Measurements from ENCODE around the gene MCUR1. TPM values are rescaled to one million over a fixed set of nuclear protein-coding genes. Genes with fewer than 3 reads are reported as not detected.

MCUR1 gene
- total and polyA plus RNA-seq, 9 of the 15 experiments (the other 6 are each of a cell fraction or from before 2014, with no cell fraction given), result 5.1 to 60.2 (median 41.4) TPM

GRCh38 chr6:13769655-13770053 is 44.7 kb downstream of the MCUR1 start (continued):
- TF ChIP-seq, protein P1, sequence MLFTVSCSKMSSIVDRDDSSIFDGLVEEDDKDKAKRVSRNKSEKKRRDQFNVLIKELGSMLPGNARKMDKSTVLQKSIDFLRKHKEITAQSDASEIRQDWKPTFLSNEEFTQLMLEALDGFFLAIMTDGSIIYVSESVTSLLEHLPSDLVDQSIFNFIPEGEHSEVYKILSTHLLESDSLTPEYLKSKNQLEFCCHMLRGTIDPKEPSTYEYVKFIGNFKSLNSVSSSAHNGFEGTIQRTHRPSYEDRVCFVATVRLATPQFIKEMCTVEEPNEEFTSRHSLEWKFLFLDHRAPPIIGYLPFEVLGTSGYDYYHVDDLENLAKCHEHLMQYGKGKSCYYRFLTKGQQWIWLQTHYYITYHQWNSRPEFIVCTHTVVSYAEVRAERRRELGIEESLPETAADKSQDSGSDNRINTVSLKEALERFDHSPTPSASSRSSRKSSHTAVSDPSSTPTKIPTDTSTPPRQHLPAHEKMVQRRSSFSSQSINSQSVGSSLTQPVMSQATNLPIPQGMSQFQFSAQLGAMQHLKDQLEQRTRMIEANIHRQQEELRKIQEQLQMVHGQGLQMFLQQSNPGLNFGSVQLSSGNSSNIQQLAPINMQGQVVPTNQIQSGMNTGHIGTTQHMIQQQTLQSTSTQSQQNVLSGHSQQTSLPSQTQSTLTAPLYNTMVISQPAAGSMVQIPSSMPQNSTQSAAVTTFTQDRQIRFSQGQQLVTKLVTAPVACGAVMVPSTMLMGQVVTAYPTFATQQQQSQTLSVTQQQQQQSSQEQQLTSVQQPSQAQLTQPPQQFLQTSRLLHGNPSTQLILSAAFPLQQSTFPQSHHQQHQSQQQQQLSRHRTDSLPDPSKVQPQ (CRISPR knock-in tag; IDR thresholded peaks at IDR 0.05; ENCODE audit: borderline replicate concordance), result no peak
- 0 out of 2 replicates have a peak, but pooled peaks have one; percentile 27 for TF ChIP-seq CBX1 (IDR thresholded peaks at IDR 0.05; ENCODE audit: low read depth)
- TF ChIP-seq ILF3 (IDR thresholded peaks at IDR 0.05; ENCODE audit: borderline replicate concordance), result no peak
- TF ChIP-seq E2F6 (IDR thresholded peaks at IDR 0.05; ENCODE audit: borderline replicate concordance in 1 of 2, extremely low read depth in 1 of 2, insufficient read depth in 1 of 2, insufficient read length in 1 of 2, low read depth in 1 of 2, low read length in 1 of 2, poor library complexity in 1 of 2, severe bottlenecking in 1 of 2), result no peak
- no peak for TF ChIP-seq ZSCAN29 (IDR thresholded peaks at IDR 0.05)
- no peak for TF ChIP-seq ATF1 (CRISPR knock-in tag; IDR thresholded peaks at IDR 0.05)
- TF ChIP-seq ATF1 (tag; IDR thresholded peaks at IDR 0.05), result no peak
- no peak for TF ChIP-seq ARID1B (IDR thresholded peaks at IDR 0.05)
- no peak for TF ChIP-seq SMARCE1 (IDR thresholded peaks at IDR 0.05)
- no peak for TF ChIP-seq ELF1 (tag; IDR thresholded peaks at IDR 0.05)
- TF ChIP-seq, protein P2, sequence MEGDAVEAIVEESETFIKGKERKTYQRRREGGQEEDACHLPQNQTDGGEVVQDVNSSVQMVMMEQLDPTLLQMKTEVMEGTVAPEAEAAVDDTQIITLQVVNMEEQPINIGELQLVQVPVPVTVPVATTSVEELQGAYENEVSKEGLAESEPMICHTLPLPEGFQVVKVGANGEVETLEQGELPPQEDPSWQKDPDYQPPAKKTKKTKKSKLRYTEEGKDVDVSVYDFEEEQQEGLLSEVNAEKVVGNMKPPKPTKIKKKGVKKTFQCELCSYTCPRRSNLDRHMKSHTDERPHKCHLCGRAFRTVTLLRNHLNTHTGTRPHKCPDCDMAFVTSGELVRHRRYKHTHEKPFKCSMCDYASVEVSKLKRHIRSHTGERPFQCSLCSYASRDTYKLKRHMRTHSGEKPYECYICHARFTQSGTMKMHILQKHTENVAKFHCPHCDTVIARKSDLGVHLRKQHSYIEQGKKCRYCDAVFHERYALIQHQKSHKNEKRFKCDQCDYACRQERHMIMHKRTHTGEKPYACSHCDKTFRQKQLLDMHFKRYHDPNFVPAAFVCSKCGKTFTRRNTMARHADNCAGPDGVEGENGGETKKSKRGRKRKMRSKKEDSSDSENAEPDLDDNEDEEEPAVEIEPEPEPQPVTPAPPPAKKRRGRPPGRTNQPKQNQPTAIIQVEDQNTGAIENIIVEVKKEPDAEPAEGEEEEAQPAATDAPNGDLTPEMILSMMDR (IDR thresholded peaks at IDR 0.05 in 2 of 3, conservative IDR thresholded peaks at IDR 0.05 in 1 of 3; ENCODE audit: insufficient read depth in 2 of 3, low read depth in 1 of 3, low read length in 3 of 3), result peak in 1 of 3 experiments; percentile 40; a peak in 3 of 6 replicates
- TF ChIP-seq ZNF384 (IDR thresholded peaks at IDR 0.05; ENCODE audit: low read depth, low read length), result no peak
- TF ChIP-seq CHCHD3 (CRISPR knock-in tag; IDR thresholded peaks at IDR 0.05), result no peak
- TF ChIP-seq HDAC2 (IDR thresholded peaks at IDR 0.05), result no peak
- TF ChIP-seq, protein P3, sequence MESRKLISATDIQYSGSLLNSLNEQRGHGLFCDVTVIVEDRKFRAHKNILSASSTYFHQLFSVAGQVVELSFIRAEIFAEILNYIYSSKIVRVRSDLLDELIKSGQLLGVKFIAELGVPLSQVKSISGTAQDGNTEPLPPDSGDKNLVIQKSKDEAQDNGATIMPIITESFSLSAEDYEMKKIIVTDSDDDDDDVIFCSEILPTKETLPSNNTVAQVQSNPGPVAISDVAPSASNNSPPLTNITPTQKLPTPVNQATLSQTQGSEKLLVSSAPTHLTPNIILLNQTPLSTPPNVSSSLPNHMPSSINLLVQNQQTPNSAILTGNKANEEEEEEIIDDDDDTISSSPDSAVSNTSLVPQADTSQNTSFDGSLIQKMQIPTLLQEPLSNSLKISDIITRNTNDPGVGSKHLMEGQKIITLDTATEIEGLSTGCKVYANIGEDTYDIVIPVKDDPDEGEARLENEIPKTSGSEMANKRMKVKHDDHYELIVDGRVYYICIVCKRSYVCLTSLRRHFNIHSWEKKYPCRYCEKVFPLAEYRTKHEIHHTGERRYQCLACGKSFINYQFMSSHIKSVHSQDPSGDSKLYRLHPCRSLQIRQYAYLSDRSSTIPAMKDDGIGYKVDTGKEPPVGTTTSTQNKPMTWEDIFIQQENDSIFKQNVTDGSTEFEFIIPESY (CRISPR knock-in tag; IDR thresholded peaks at IDR 0.05), result peak; percentile 99
- no peak for TF ChIP-seq CBFA2T3 (IDR thresholded peaks at IDR 0.05)
- no peak for TF ChIP-seq ZNF583 (CRISPR knock-in tag; IDR thresholded peaks at IDR 0.05)
- 0 out of 3 replicates have a peak, but pooled peaks of 1 of the 2 experiments have one; percentile 18 for TF ChIP-seq CBX3 (IDR thresholded peaks at IDR 0.05; ENCODE audit: borderline replicate concordance in 1 of 2, low read length in 2 of 2)
- TF ChIP-seq TAF15 (IDR thresholded peaks at IDR 0.05; ENCODE audit: low read depth, low read length), result no peak
- TF ChIP-seq TARDBP (IDR thresholded peaks at IDR 0.05), result no peak
- TF ChIP-seq BCOR (IDR thresholded peaks at IDR 0.05), result no peak
- TF ChIP-seq ZNF449 (CRISPR knock-in tag; IDR thresholded peaks at IDR 0.05), result no peak

All from K562 (cell line).